PFSK-1 (cell line): ENCODE results near the gene AKAP9.
A peak's percentile ranks its signal among the peaks of the same experiment; 100 is the strongest.

Experiments used
- FOXP2 ChIP-seq: optimal IDR thresholded peaks from 2 replicates; pipeline ENCODE3; 2011; ENCODE audit warnings: borderline replicate concordance, control low read depth, inconsistent platforms; ENCODE audit not compliant: insufficient read depth; ENCODE audit errors: extremely low read length, extremely low read depth
- POLR2AphosphoS5 ChIP-seq: IDR thresholded peaks from 2 replicates; pipeline ENCODE4 v1.6.1; 2012; ENCODE audit warnings: low read depth, mild to moderate bottlenecking, control low read depth, low read length, moderate library complexity
- REST ChIP-seq, 2 experiments: IDR thresholded peaks; 2 replicates each; pipeline versions ENCODE4 v1.6.1 to v1.8.0; 2011 to 2012; ENCODE audit warnings: low read depth in 2 of 2, low read length in 2 of 2, control low read depth in 1 of 2, inconsistent platforms in 1 of 2, mild to moderate bottlenecking in 1 of 2, moderate library complexity in 1 of 2; ENCODE audit not compliant: insufficient read depth in 1 of 2
- SIN3A ChIP-seq: IDR thresholded peaks from 2 replicates; pipeline ENCODE4 v1.6.1; 2012; ENCODE audit warnings: mild to moderate bottlenecking, low read length, moderate library complexity, borderline replicate concordance; ENCODE audit not compliant: insufficient read depth
- TAF1 ChIP-seq: IDR thresholded peaks from 2 replicates; pipeline ENCODE4 v1.6.1; 2012; ENCODE audit warnings: low read length, control low read depth, borderline replicate concordance; ENCODE audit not compliant: insufficient read depth

Gene AKAP9

GRCh38 chr7:92133133-92133736 is 192.6 kb downstream of the AKAP9 start:
- no peak for TF ChIP-seq TAF1
- no peak for TF ChIP-seq FOXP2
- no peak for TF ChIP-seq POLR2AphosphoS5
- no peak for TF ChIP-seq SIN3A
- TF ChIP-seq REST (IDR thresholded peaks at IDR 0.05; ENCODE audit: insufficient read depth in 1 of 2, low read depth in 2 of 2, low read length in 2 of 2) = no peak

GRCh38 chr7:92133737-92134270 is 193.1 kb downstream of the AKAP9 start:
- no peak for TF ChIP-seq TAF1
- TF ChIP-seq SIN3A = no peak
- peak; percentile 67 for TF ChIP-seq FOXP2
- no peak for TF ChIP-seq POLR2AphosphoS5
- no peak for TF ChIP-seq REST (IDR thresholded peaks at IDR 0.05; ENCODE audit: insufficient read depth in 1 of 2, low read depth in 2 of 2, low read length in 2 of 2)

GRCh38 chr7:92134271-92135051 is 193.8 kb downstream of the AKAP9 start, which contains the start of gene CYP51A1:
Gene CYP51A1, minus strand, starts transcription at chr7:92134477. Its CDS starts 113 bp downstream, at chr7:92134364.
- TF ChIP-seq TAF1 (0 out of 2 replicates have a peak, but pooled peaks have one; percentile 51), FOXP2 (peak; percentile 70), SIN3A (no peak), REST (IDR thresholded peaks at IDR 0.05; ENCODE audit: insufficient read depth in 1 of 2, low read depth in 2 of 2, low read length in 2 of 2) (no peak), POLR2AphosphoS5 (peak; percentile 60; the same call in 1 of the 2 replicates)

GRCh38 chr7:92135052-92135889 is 194.6 kb downstream of the AKAP9 start:
- TF ChIP-seq REST (IDR thresholded peaks at IDR 0.05; ENCODE audit: insufficient read depth in 1 of 2, low read depth in 2 of 2, low read length in 2 of 2) = no peak
- TF ChIP-seq SIN3A = no peak
- TF ChIP-seq FOXP2 = no peak
- no peak for TF ChIP-seq POLR2AphosphoS5
- TF ChIP-seq TAF1 = no peak
